HEK293 (cell line): ENCODE results near the gene DDO.
A peak's percentile ranks its signal among the peaks of the same experiment; 100 is the strongest.

Source experiments
- CTCF ChIA-PET: fragments of 350-600 bp; formaldehyde crosslinking; extraction: SDS; loops from one replicate; lab custom pipeline; 2021; ENCODE audit warnings: antibody characterized with exemption; lab: Yijun Ruan, JAX
- POLR2A ChIA-PET: fragments of 300-600 bp; formaldehyde crosslinking; extraction: SDS; loops from one replicate; lab custom pipeline; 2020; ENCODE audit warnings: antibody characterized with exemption, inconsistent platforms; lab: Yijun Ruan, JAX
- H3K27ac ChIP-seq: fragments of 200-500 bp; sonication (Bioruptor generic); 2 replicates; pipeline ENCODE4 v1.5.1; 2014; ENCODE audit warnings: low read depth, low read length, control low read depth, inconsistent platforms; ENCODE audit errors: extremely low read depth
- H3K36me3 ChIP-seq, 2 experiments: fragments of 200-500 bp in 1 of 2; sonication (Bioruptor generic) in 1 of 2; 1 replicate in 1 of 2; 2 replicates in 1 of 2; pipeline ENCODE4 v1.5.1; 2014 to 2017; ENCODE audit warnings: inconsistent platforms in 2 of 2, low read length in 2 of 2; ENCODE audit not compliant: control insufficient read depth in 2 of 2, insufficient read depth in 1 of 2
- H3K4me1 ChIP-seq: fragments of 200-500 bp; sonication (Bioruptor generic); 2 replicates; pipeline ENCODE4 v1.5.1; 2014; ENCODE audit warnings: mild to moderate bottlenecking, low read length, inconsistent platforms; ENCODE audit not compliant: control insufficient read depth, insufficient read depth
- H3K4me3 ChIP-seq: 2 replicates; pipeline ENCODE4 v1.5.1; 2011; ENCODE audit warnings: low read depth, mild to moderate bottlenecking, control low read depth, low read length, moderate library complexity
- H3K9me3 ChIP-seq: fragments of 200-500 bp; sonication (Bioruptor generic); 2 replicates; pipeline ENCODE4 v1.5.1; 2014; ENCODE audit warnings: low read depth, low read length, inconsistent platforms; ENCODE audit not compliant: control insufficient read depth, insufficient read depth
- GLIS2 ChIP-seq: fragments of 450-650 bp; formaldehyde crosslinking; IDR thresholded peaks from 2 replicates; pipeline ENCODE4 v1.5.1; 2016; ENCODE audit warnings: missing biosample characterization, missing genetic modification characterization
- HOXA7 ChIP-seq: sonication (generic); formaldehyde crosslinking; IDR thresholded peaks from 2 replicates; pipeline ENCODE4 v1.8.1; 2022; ENCODE audit warnings: missing genetic modification reagents, borderline replicate concordance
- KLF16 ChIP-seq: fragments of 450-650 bp; formaldehyde crosslinking; IDR thresholded peaks from 2 replicates; pipeline ENCODE4 v1.5.1; 2017; ENCODE audit warnings: missing biosample characterization, missing genetic modification characterization
- OSR2 ChIP-seq: fragments of 450-650 bp; formaldehyde crosslinking; IDR thresholded peaks from 2 replicates; pipeline ENCODE4 v1.5.1; 2016; ENCODE audit warnings: missing biosample characterization, missing genetic modification characterization
- SCRT1 ChIP-seq: fragments of 450-650 bp; formaldehyde crosslinking; IDR thresholded peaks from 2 replicates; pipeline ENCODE4 v1.5.1; 2016; ENCODE audit warnings: missing biosample characterization, missing genetic modification characterization, borderline replicate concordance
- SCRT2 ChIP-seq: fragments of 450-650 bp; formaldehyde crosslinking; IDR thresholded peaks from 2 replicates; pipeline ENCODE4 v1.5.1; 2016; ENCODE audit warnings: missing biosample characterization, missing genetic modification characterization
- ZNF112 ChIP-seq: fragments of 450-650 bp; formaldehyde crosslinking; IDR thresholded peaks from 2 replicates; pipeline ENCODE4 v1.5.0; 2017; ENCODE audit warnings: missing biosample characterization, missing genetic modification characterization
- ZNF202 ChIP-seq: fragments of 450-650 bp; formaldehyde crosslinking; IDR thresholded peaks from 2 replicates; pipeline ENCODE4 v1.5.1; 2016; ENCODE audit warnings: missing biosample characterization, missing genetic modification characterization, borderline replicate concordance
- ZNF416 ChIP-seq: fragments of 450-650 bp; formaldehyde crosslinking; IDR thresholded peaks from 2 replicates; pipeline ENCODE4 v1.5.1; 2016; ENCODE audit warnings: missing biosample characterization, missing genetic modification characterization
- ZNF510 ChIP-seq: fragments of 450-650 bp; formaldehyde crosslinking; IDR thresholded peaks from 2 replicates; pipeline ENCODE4 v1.5.1; 2018; ENCODE audit warnings: mild to moderate bottlenecking, missing genetic modification characterization, missing biosample characterization; ENCODE audit not compliant: insufficient replicate concordance
- ZNF530 ChIP-seq: fragments of 450-650 bp; formaldehyde crosslinking; IDR thresholded peaks from 2 replicates; pipeline ENCODE4 v1.5.1; 2016; ENCODE audit warnings: low read depth, missing biosample characterization, missing genetic modification characterization
- ZNF596 ChIP-seq: fragments of 450-650 bp; IDR thresholded peaks from 2 replicates; pipeline ENCODE4 v1.5.0; 2018; ENCODE audit warnings: missing biosample characterization, mild to moderate bottlenecking, missing genetic modification characterization, moderate library complexity
- ZNF654 ChIP-seq: fragments of 450-650 bp; formaldehyde crosslinking; IDR thresholded peaks from 2 replicates; pipeline ENCODE4 v1.5.1; 2016; ENCODE audit warnings: low read depth, missing biosample characterization, missing genetic modification characterization
- ZNF664 ChIP-seq: fragments of 450-650 bp; formaldehyde crosslinking; IDR thresholded peaks from 2 replicates; pipeline ENCODE4 v1.5.1; 2016; ENCODE audit warnings: missing biosample characterization, missing genetic modification characterization
- ZNF670 ChIP-seq: fragments of 450-650 bp; formaldehyde crosslinking; IDR thresholded peaks from 2 replicates; pipeline ENCODE4 v1.5.1; 2016; ENCODE audit warnings: missing biosample characterization, missing genetic modification characterization, low read depth
- ZNF692 ChIP-seq: fragments of 450-650 bp; formaldehyde crosslinking; IDR thresholded peaks from 2 replicates; pipeline ENCODE4 v1.5.1; 2016; ENCODE audit warnings: missing biosample characterization, missing genetic modification characterization

DDO gene

DNA sequence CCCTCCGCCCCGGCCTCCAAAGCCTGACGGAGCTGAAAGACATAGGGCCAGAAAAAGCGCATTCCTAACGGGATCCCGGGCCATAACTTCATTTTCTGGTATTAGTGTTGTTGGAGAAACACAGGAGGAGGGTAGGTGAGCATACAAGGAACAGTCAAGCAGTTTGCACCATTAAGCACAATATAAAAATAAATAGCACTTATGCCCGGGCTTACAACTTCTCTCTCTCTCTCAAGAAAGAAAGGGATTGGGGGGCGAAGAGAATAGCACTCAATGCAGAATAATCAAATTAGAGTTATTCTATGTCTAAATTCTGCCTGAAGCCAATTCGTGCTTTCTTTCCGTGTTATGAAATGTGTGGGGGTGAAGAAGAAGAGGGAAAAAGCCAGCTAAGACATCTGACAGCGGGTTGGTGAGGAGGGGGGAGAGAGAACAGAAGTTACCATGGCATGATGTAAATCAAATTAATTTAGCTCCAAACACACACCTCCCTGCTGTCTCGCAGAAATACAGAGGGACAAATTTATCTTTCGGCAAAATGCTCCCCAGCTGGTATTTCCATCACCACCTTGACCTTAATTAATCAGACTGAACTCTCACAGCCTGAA is 56.7 kb downstream of the DDO start:
- no peaks in the 10 kb centered on the region; the same call in 1 of the 2 replicates for H3K4me1 ChIP-seq
- TF ChIP-seq OSR2 (tag by site-specific recombination): no peak
- no peak for TF ChIP-seq ZNF510 (tag by site-specific recombination)
- no peak for TF ChIP-seq ZNF596
- TF ChIP-seq SCRT1 (tag by site-specific recombination): no peak
- no peak for TF ChIP-seq HOXA7
- no peak for TF ChIP-seq ZNF416 (tag by site-specific recombination)
- no peak for TF ChIP-seq ZNF664 (tag by site-specific recombination)
- no peak for TF ChIP-seq SCRT2
- TF ChIP-seq KLF16 (tag by site-specific recombination): no peak
- TF ChIP-seq ZNF530 (tag by site-specific recombination): no peak
- TF ChIP-seq ZNF692 (tag by site-specific recombination): no peak
- H3K36me3 ChIP-seq: no peaks in the 10 kb centered on the region
- CTCF ChIA-PET: interaction anchor here (0.8 to 1.2 kb wide), 2 partner anchors 180 to 850 kb away, joined by 3 to 5 read pairs; no protein-coding TSS in a partner anchor
- no peak overlapping the region for H3K4me3 ChIP-seq
- POLR2A ChIA-PET: no interaction called here
- no peaks in the 10 kb centered on the region for H3K9me3 ChIP-seq
- peak overlapping the region; percentile 61; the same call in 1 of the 2 replicates for H3K27ac ChIP-seq

DNA sequence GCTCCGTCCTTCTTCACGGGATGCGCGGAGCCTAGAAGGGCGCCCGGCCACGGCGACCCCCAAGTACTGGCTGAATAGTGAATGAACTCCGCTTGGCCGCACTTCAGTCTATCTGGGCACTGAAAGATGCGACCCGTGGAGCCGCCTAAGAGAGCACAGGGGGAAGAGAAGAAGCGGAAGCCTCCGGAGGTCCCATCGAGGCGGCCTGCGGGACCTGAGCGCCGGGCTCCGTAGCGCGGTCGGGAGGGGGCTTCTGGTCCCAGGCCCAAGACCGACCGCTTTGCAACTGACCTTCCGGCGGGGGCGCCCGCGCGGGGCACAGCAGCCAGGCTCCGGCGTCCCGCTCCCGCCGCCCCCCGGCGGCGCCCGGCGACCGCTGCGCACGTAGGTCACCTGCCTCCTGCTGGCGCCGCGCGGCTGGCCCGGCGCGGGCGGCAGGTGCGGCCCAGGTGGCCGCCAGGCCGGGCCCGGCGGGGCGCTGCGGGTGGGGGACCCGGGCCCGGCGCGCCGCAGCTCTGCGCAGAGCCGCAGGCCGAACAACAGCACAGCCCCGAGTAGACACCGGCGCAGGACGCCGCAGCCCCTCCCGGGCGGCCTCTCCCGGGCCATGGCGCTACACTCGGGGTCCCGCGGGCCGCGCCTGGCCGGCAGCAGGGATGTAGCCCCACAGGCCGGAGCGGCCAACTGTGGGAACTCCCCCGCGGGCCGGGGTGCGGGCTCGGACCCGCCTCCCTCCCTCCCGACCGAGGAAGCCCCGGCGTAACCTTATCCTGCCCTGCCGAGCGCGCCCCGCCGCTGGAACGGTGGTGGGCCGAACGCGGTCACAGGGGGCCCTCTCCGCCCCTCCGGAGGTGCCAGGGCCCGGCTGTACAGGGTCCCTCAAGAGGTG is 57.5 kb downstream of the DDO start, which contains the start of gene METTL24:
METTL24 (minus strand) TSS at position 686 of the 889 bp plus-strand sequence; CDS start at position 609, 77 bp downstream.
- peak within 1 kb of the TSS; percentile 21 for H3K4me3 ChIP-seq

DNA sequence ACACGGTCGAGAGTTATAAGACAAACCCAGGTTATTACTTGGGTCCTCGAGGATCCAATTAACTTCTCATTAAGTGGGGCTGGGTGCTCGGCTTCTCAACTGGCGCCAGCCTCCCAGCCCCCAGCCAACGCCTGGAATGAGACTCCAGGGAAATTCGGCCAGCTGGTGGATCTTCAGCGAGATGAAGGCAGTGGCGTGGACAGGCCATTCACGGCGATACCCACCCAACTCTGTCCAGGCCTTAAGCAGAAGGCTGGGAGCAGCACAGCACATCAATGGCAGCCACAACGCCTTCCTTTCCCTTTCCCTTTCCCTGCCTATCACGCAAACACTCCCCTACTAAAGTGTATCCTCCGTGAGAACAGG is 58.1 kb downstream of the DDO start:
- CTCF ChIA-PET: interaction anchor here (0.8 kb wide), 1 partner anchor 22 kb away, joined by 3 read pairs; no protein-coding TSS in a partner anchor
- no peak for TF ChIP-seq ZNF654 (tag by site-specific recombination)
- no peak for TF ChIP-seq GLIS2 (tag by site-specific recombination)
- TF ChIP-seq ZNF670: no peak
- TF ChIP-seq, all 188 proteins: peak for 0
- Histone ChIP-seq H3K4me1 (no peaks in the 10 kb centered on the region; the same call in 1 of the 2 replicates), H3K9me3 (no peaks in the 10 kb centered on the region), H3K36me3 (no peaks in the 10 kb centered on the region), H3K4me3 (no peak overlapping the region), H3K27ac (no peak overlapping the region; the same call in 1 of the 2 replicates)
- POLR2A ChIA-PET: no interaction called here

More for the DNA sequence above, 57.5 kb downstream of the DDO start, which contains the start of gene METTL24:
- CTCF ChIA-PET: no interaction called here
- POLR2A ChIA-PET: no interaction called here
- H3K9me3 ChIP-seq: no peaks in the 10 kb centered on the region
- H3K36me3 ChIP-seq: no peaks in the 10 kb centered on the region
- no peaks in the 10 kb centered on the region; the same call in 1 of the 2 replicates for H3K4me1 ChIP-seq
- peak within 1 kb of the TSS; percentile 61; the same call in 1 of the 2 replicates for H3K27ac ChIP-seq
- peak; percentile 61; the same call in 1 of the 2 replicates for TF ChIP-seq ZNF202 (tag by site-specific recombination)
- no peak for TF ChIP-seq ZNF112 (tag by site-specific recombination)
